GM19099 (cell line): ENCODE data around the gene SVIL.
A peak's percentile ranks its signal among the peaks of the same experiment; 100 is the strongest.

ENCODE experiments used
- POLR2A ChIP-seq: IDR thresholded peaks from 3 replicates; pipeline ENCODE4 v1.6.1; 2011; ENCODE audit warnings: low read depth; ENCODE audit not compliant: insufficient read length; ENCODE audit errors: extremely low read depth

The SVIL gene

GRCh38 chr10:29430101-29430500 is 204.7 kb downstream of the SVIL start:
- TF ChIP-seq POLR2A, result no peak

GRCh38 chr10:29428486-29428885 is 206.3 kb downstream of the SVIL start:
- TF ChIP-seq POLR2A, result no peak

GRCh38 chr10:29427667-29428066 is 207.1 kb downstream of the SVIL start:
- no peak for TF ChIP-seq POLR2A

GRCh38 chr10:29426420-29426819 is 208.4 kb downstream of the SVIL start:
- no peak for TF ChIP-seq POLR2A

GRCh38 chr10:29424017-29424416 is 210.8 kb downstream of the SVIL start:
- no peak for TF ChIP-seq POLR2A

- TF ChIP-seq POLR2A, result no peak
Measured at GRCh38 chr10:29420744-29421143, 214.0 kb downstream of the SVIL start.

- no peak for TF ChIP-seq POLR2A
Measured at GRCh38 chr10:29417324-29417723, 217.4 kb downstream of the SVIL start.

GRCh38 chr10:29415876-29416275 is 218.9 kb downstream of the SVIL start:
- no peak for TF ChIP-seq POLR2A

- no peak for TF ChIP-seq POLR2A
Measured at GRCh38 chr10:29414501-29414900, 220.3 kb downstream of the SVIL start.

- TF ChIP-seq POLR2A, result no peak
Measured at GRCh38 chr10:29412485-29412884, 222.3 kb downstream of the SVIL start.

- TF ChIP-seq POLR2A, result no peak
Measured at GRCh38 chr10:29411666-29412315, 223.0 kb downstream of the SVIL start.

GRCh38 chr10:29409241-29410054 is 225.3 kb downstream of the SVIL start:
- peak; percentile 40 for TF ChIP-seq POLR2A

GRCh38 chr10:29408847-29409240 is 225.9 kb downstream of the SVIL start:
- TF ChIP-seq POLR2A, result no peak
